ENCODE results near the gene PTBP1. TPM values are rescaled to one million over a fixed set of nuclear protein-coding genes. Genes with fewer than 3 reads are reported as not detected.

The PTBP1 gene
- polyA plus RNA-seq, 3 donors, result 62.4 to 117 (median 81.6) TPM

- Histone ChIP-seq H3K27me3 (ENCODE audit: control insufficient read depth in 2 of 2, insufficient read depth in 2 of 2, low read length in 2 of 2) (no peaks in the 10 kb centered on the region), H3K4me1 (ENCODE audit: control insufficient read depth in 1 of 2, insufficient read depth in 2 of 2, low read length in 2 of 2) (no peaks in the 10 kb centered on the region), H3K36me3 (replicated peaks in 1 of 2; ENCODE audit: control insufficient read depth in 1 of 2, insufficient read depth in 2 of 2, low read length in 2 of 2) (peaks cover 79 to 86% of the 10 kb centered on the region in 2 donors), H3K79me2 (ENCODE audit: insufficient read depth, low read length) (peaks cover 81% of the 10 kb centered on the region), H3K9ac (ENCODE audit: insufficient read depth, low read length, poor library complexity, severe bottlenecking) (no peak overlapping the region), H3K4me2 (replicated peaks; ENCODE audit: extremely low read depth, low read length, poor library complexity, severe bottlenecking) (no peak overlapping the region), H3K27ac (ENCODE audit: low read depth in 1 of 2, low read length in 2 of 2) (no peak overlapping the region), H4K20me1 (ENCODE audit: insufficient read depth, low read length) (peaks cover 90% of the 10 kb centered on the region), H3K4me3 (replicated peaks in 1 of 3; ENCODE audit: low read depth in 2 of 3, low read length in 3 of 3) (no peak overlapping the region), H2AFZ (ENCODE audit: insufficient read depth, low read depth, low read length, poor library complexity, severe bottlenecking) (no peak overlapping the region), H3K9me3 (replicated peaks in 1 of 2; ENCODE audit: control insufficient read depth in 1 of 2, insufficient read depth in 1 of 2, low read length in 2 of 2) (no peaks in the 10 kb centered on the region)
- H3K9me3 Mint-ChIP-seq, result peaks cover 0 to 2% (median 0%) of the 10 kb centered on the region in 7 donors
- no peaks in the 10 kb centered on the region for H3K27me3 Mint-ChIP-seq (ENCODE audit: low read depth in 3 of 3)
- no peak overlapping the region for H3K27ac Mint-ChIP-seq
- H3K36me3 Mint-ChIP-seq, result peaks cover 50 to 73% of the 10 kb centered on the region in 2 donors
- intact Hi-C loops (cut with micrococcal nuclease), result no loop called here
- H3K4me1 Mint-ChIP-seq, result no peaks in the 10 kb centered on the region
- WGBS (ENCODE audit: insufficient coverage), result 93% methylated on average over 26 of the region's 26 CpGs
- TF ChIP-seq CTCF (IDR thresholded peaks at IDR 0.05), result no peak
- no peak for DNase-seq
- H3K4me3 Mint-ChIP-seq, result no peak overlapping the region
Measured at GRCh38 chr19:808423-808775, 11.1 kb downstream of the PTBP1 start.

GRCh38 chr19:810077-810855, 13.0 kb downstream of the PTBP1 start:
- Histone ChIP-seq H3K9ac (ENCODE audit: insufficient read depth, low read length, poor library complexity, severe bottlenecking) (no peak overlapping the region), H3K9me3 (replicated peaks in 1 of 2; ENCODE audit: control insufficient read depth in 1 of 2, insufficient read depth in 1 of 2, low read length in 2 of 2) (no peaks in the 10 kb centered on the region), H3K4me1 (ENCODE audit: control insufficient read depth in 1 of 2, insufficient read depth in 2 of 2, low read length in 2 of 2) (no peaks in the 10 kb centered on the region), H3K27me3 (ENCODE audit: control insufficient read depth in 2 of 2, insufficient read depth in 2 of 2, low read length in 2 of 2) (no peaks in the 10 kb centered on the region), H3K4me3 (replicated peaks in 1 of 3; ENCODE audit: low read depth in 2 of 3, low read length in 3 of 3) (no peak overlapping the region), H3K79me2 (ENCODE audit: insufficient read depth, low read length) (peaks cover 62% of the 10 kb centered on the region), H4K20me1 (ENCODE audit: insufficient read depth, low read length) (peaks cover 77% of the 10 kb centered on the region), H3K4me2 (replicated peaks; ENCODE audit: extremely low read depth, low read length, poor library complexity, severe bottlenecking) (no peak overlapping the region), H3K36me3 (replicated peaks in 1 of 2; ENCODE audit: control insufficient read depth in 1 of 2, insufficient read depth in 2 of 2, low read length in 2 of 2) (peaks cover 62 to 67% of the 10 kb centered on the region in 2 donors), H3K27ac (ENCODE audit: low read depth in 1 of 2, low read length in 2 of 2) (no peak overlapping the region), H2AFZ (ENCODE audit: insufficient read depth, low read depth, low read length, poor library complexity, severe bottlenecking) (no peak overlapping the region)
- no peak for TF ChIP-seq CTCF (IDR thresholded peaks at IDR 0.05)
- 89% methylated on average over 18 of the region's 30 CpGs for WGBS (ENCODE audit: insufficient coverage)
- Mint-ChIP-seq H3K4me1 (peaks cover 1% of the 10 kb centered on the region), H3K27ac (no peak overlapping the region), H3K4me3 (no peak overlapping the region), H3K36me3 (peaks cover 39 to 65% of the 10 kb centered on the region in 2 donors), H3K9me3 (peaks cover 0 to 3% (median 0%) of the 10 kb centered on the region in 7 donors), H3K27me3 (ENCODE audit: low read depth in 3 of 3) (no peaks in the 10 kb centered on the region)
- DNase-seq, result no peak
- intact Hi-C loops (cut with micrococcal nuclease), result no loop called here
